BLaER1 (cell line): Measurements from ENCODE around the gene CPEB3.
"Not testable (repeated sequence)": the region's sequence is repeated elsewhere in the genome, so short reads cannot be mapped to it uniquely, and the experiment has no call there.

Experiments used
- H3K27ac ChIP-seq: shearing (Covaris generic); formaldehyde crosslinking; 2 replicates; pipeline ENCODE4 v1.8.1; 2022
- H3K27me3 ChIP-seq: shearing (Covaris generic); formaldehyde crosslinking; 2 replicates; pipeline ENCODE4 v1.8.1; 2022
- H3K36me3 ChIP-seq: shearing (Covaris generic); formaldehyde crosslinking; 2 replicates; pipeline ENCODE4 v1.8.1; 2022
- H3K4me1 ChIP-seq: shearing (Covaris generic); formaldehyde crosslinking; 2 replicates; pipeline ENCODE4 v1.8.1; 2022
- H3K4me2 ChIP-seq: shearing (Covaris generic); formaldehyde crosslinking; 2 replicates; pipeline ENCODE4 v1.8.1; 2022
- H3K4me3 ChIP-seq: shearing (Covaris generic); formaldehyde crosslinking; 2 replicates; pipeline ENCODE4 v1.8.1; 2022
- H3K9ac ChIP-seq: shearing (Covaris generic); formaldehyde crosslinking; 2 replicates; pipeline ENCODE4 v1.8.1; 2022
- H3K9me3 ChIP-seq: shearing (Covaris generic); formaldehyde crosslinking; 2 replicates; pipeline ENCODE4 v1.8.1; 2022
- H4K20me1 ChIP-seq: shearing (Covaris generic); formaldehyde crosslinking; 2 replicates; pipeline ENCODE4 v1.8.1; 2022
- Cebpa-rat ChIP-seq: shearing (Covaris generic); IDR thresholded peaks from 2 replicates; pipeline ENCODE4 v1.8.1; 2022

CPEB3 gene

DNA sequence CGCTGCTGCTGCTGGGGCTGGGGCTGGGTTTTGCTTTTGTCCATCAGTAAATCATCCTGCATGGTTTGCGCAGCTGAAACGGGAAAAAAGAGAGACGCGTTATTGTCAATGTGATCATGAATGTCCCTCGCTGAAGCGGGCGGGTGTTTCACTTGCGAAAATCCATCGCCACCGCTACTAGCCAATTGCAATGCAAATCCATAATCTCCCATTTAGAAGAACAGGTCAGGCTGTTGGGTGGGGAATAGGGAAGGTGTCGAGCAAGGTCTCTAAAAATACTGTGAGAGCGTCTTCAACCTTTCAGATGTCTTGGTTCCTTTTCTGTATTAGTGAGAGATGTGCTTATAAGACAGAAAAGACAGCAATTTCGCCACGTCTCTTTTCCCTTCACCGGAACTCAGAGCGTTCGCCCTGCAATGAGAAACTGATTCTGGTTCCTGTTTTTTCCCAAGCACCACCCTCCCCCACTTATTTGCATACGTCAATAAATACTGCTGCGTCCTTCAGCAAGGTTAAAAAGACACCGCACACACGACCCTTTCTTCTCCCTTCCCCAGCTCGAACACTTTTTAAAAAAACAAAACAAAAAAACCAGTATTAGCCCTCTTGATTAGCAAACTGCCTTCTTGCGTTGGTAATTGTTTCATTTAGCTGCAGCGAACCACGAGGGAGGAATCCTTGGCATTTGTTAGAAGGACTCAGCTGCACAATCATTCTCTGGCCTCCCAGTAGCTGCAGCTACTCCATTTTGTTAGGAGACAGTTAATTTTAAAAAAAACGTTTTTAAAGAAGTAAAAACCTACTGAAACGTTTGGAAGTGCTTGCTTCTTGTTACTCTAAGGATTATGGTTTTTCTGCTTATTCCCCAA lies 50.4 kb downstream of the CPEB3 start:
- H3K4me3 ChIP-seq = peak overlapping the region; percentile 75
- peaks cover 44% of the 10 kb centered on the region for H3K4me1 ChIP-seq
- peak overlapping the region; percentile 71 for H3K9ac ChIP-seq
- no peaks in the 10 kb centered on the region for H3K9me3 ChIP-seq
- H4K20me1 ChIP-seq = peaks cover 37% of the 10 kb centered on the region
- no peak for TF ChIP-seq Cebpa-rat
- H3K27ac ChIP-seq = no peak overlapping the region
- peaks cover 12% of the 10 kb centered on the region for H3K36me3 ChIP-seq
- peak overlapping the region; percentile 83 for H3K4me2 ChIP-seq
- peaks cover 41% of the 10 kb centered on the region for H3K27me3 ChIP-seq

GRCh38 chr10:92239600-92240288 lies 51.1 kb downstream of the CPEB3 start:
- H3K27ac ChIP-seq = no peak overlapping the region
- TF ChIP-seq Cebpa-rat = no peak
- H3K9ac ChIP-seq = peak overlapping the region; percentile 71
- peaks cover 41% of the 10 kb centered on the region for H3K27me3 ChIP-seq
- peak overlapping the region; percentile 75 for H3K4me3 ChIP-seq
- H3K4me1 ChIP-seq = peaks cover 36% of the 10 kb centered on the region
- H3K4me2 ChIP-seq = peak overlapping the region; percentile 83
- H3K9me3 ChIP-seq = no peaks in the 10 kb centered on the region
- H4K20me1 ChIP-seq = peaks cover 37% of the 10 kb centered on the region
- H3K36me3 ChIP-seq = peaks cover 16% of the 10 kb centered on the region

DNA sequence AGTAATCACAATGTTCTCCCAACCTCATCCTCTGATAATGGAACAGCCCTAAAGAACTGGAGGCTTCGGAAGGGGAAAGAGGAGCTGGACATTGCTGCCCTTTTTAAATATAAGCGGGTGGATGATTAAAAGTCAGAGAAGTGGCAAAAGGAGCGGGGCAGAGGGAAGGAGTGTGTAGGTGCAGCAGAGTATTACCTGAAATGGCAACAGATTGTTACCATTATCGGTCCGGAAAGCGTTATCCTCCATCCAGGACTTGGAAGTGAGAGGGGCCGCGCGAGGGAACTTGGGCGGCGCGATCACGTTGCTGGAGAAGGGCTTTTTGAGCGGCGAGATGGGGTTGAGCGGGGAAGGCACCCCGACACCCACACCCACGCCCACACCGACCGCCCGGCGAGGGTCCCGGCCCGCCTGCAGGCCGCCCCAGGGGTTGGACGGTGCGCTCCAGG lies 51.7 kb downstream of the CPEB3 start:
- Histone ChIP-seq H3K27me3 (peaks cover 41% of the 10 kb centered on the region), H3K4me2 (peak overlapping the region; percentile 83), H3K4me1 (peaks cover 30% of the 10 kb centered on the region), H3K9ac (peak overlapping the region; percentile 71; the same call in 1 of the 2 replicates), H4K20me1 (peaks cover 37% of the 10 kb centered on the region), H3K36me3 (peaks cover 21% of the 10 kb centered on the region), H3K9me3 (no peaks in the 10 kb centered on the region), H3K4me3 (peak overlapping the region; percentile 75), H3K27ac (no peak overlapping the region)
- TF ChIP-seq Cebpa-rat = no peak

GRCh38 chr10:92238586-92239098 lies 52.2 kb downstream of the CPEB3 start:
- H3K27ac ChIP-seq = no peak overlapping the region
- TF ChIP-seq Cebpa-rat = no peak
- peaks cover 25% of the 10 kb centered on the region for H3K4me1 ChIP-seq
- peaks cover 41% of the 10 kb centered on the region for H3K27me3 ChIP-seq
- no peak overlapping the region for H3K4me2 ChIP-seq
- peaks cover 21% of the 10 kb centered on the region for H3K36me3 ChIP-seq
- H4K20me1 ChIP-seq = peaks cover 37% of the 10 kb centered on the region
- no peak overlapping the region for H3K4me3 ChIP-seq
- no peak overlapping the region for H3K9ac ChIP-seq
- H3K9me3 ChIP-seq = no peaks in the 10 kb centered on the region

- Histone ChIP-seq H3K27me3 (peaks cover 41% of the 10 kb centered on the region), H3K4me3 (no peak overlapping the region), H3K9me3 (no peaks in the 10 kb centered on the region), H3K36me3 (peaks cover 23% of the 10 kb centered on the region), H4K20me1 (peaks cover 37% of the 10 kb centered on the region), H3K9ac (no peak overlapping the region), H3K4me2 (no peak overlapping the region), H3K27ac (no peak overlapping the region), H3K4me1 (peaks cover 21% of the 10 kb centered on the region)
- no peak for TF ChIP-seq Cebpa-rat
Observed at GRCh38 chr10:92238054-92238585, 52.8 kb downstream of the CPEB3 start.

GRCh38 chr10:92231196-92231595 lies 59.7 kb downstream of the CPEB3 start:
- H3K9ac ChIP-seq = no peak overlapping the region
- H3K4me1 ChIP-seq = no peaks in the 10 kb centered on the region
- H3K36me3 ChIP-seq = peaks cover 20% of the 10 kb centered on the region; the same call in 1 of the 2 replicates
- H4K20me1 ChIP-seq = no peaks in the 10 kb centered on the region
- no peaks in the 10 kb centered on the region for H3K27me3 ChIP-seq
- no peak overlapping the region for H3K27ac ChIP-seq
- H3K9me3 ChIP-seq = no peaks in the 10 kb centered on the region
- H3K4me3 ChIP-seq = no peak overlapping the region
- no peak for TF ChIP-seq Cebpa-rat
- no peak overlapping the region for H3K4me2 ChIP-seq

GRCh38 chr10:92222603-92223262 lies 68.1 kb downstream of the CPEB3 start:
- no peak for TF ChIP-seq Cebpa-rat
- Histone ChIP-seq H3K36me3 (no peaks in the 10 kb centered on the region), H3K4me1 (no peaks in the 10 kb centered on the region), H3K4me2 (no peak overlapping the region), H4K20me1 (no peaks in the 10 kb centered on the region), H3K9ac (no peak overlapping the region), H3K27ac (no peak overlapping the region), H3K4me3 (no peak overlapping the region), H3K27me3 (no peaks in the 10 kb centered on the region), H3K9me3 (no peaks in the 10 kb centered on the region)

DNA sequence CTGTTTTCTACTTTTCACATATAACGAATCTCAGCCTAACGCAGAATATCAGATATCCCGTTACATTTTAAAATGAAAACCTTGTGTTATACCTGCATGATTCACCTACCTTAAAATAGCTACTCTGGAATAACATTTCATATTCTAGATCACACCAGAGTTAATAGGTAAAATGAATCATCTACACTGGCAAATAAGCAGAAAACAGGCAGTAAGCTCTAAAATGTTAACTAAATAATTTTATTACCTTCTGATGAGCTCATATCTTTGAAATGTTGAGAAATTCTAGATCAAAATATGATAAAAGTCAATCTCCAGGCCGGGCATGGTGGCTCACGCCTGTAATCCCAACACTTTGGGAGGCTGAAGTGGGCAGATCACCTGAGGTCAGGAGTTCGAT lies 71.3 kb downstream of the CPEB3 start:
- Histone ChIP-seq H3K4me1 (no peaks in the 10 kb centered on the region), H3K27ac (no peak overlapping the region), H3K36me3 (peaks cover 8% of the 10 kb centered on the region), H3K9ac (no peak overlapping the region), H3K4me3 (no peak overlapping the region), H3K27me3 (no peaks in the 10 kb centered on the region), H3K9me3 (no peaks in the 10 kb centered on the region), H4K20me1 (no peaks in the 10 kb centered on the region), H3K4me2 (no peak overlapping the region)
- no peak for TF ChIP-seq Cebpa-rat

- no peak for TF ChIP-seq Cebpa-rat
- H3K4me3 ChIP-seq = no peak overlapping the region
- H3K36me3 ChIP-seq = peaks cover 8% of the 10 kb centered on the region
- H4K20me1 ChIP-seq = no peaks in the 10 kb centered on the region
- no peaks in the 10 kb centered on the region for H3K9me3 ChIP-seq
- H3K9ac ChIP-seq = no peak overlapping the region
- no peaks in the 10 kb centered on the region for H3K27me3 ChIP-seq
- no peak overlapping the region for H3K27ac ChIP-seq
- H3K4me1 ChIP-seq = no peaks in the 10 kb centered on the region
- H3K4me2 ChIP-seq = no peak overlapping the region
Observed at GRCh38 chr10:92218569-92218968, 72.3 kb downstream of the CPEB3 start.

- H3K4me2 ChIP-seq = not testable (repeated sequence)
Observed at GRCh38 chr10:92216608-92217007, 74.3 kb downstream of the CPEB3 start.

GRCh38 chr10:92215222-92215621 lies 75.7 kb downstream of the CPEB3 start:
- not testable (repeated sequence) for H3K27ac ChIP-seq, H3K9me3 ChIP-seq, H3K4me1 ChIP-seq, H3K27me3 ChIP-seq, H3K4me2 ChIP-seq, H3K36me3 ChIP-seq, H3K4me3 ChIP-seq, H3K9ac ChIP-seq, H4K20me1 ChIP-seq

More at GRCh38 chr10:92216608-92217007, 74.3 kb downstream of the CPEB3 start:
- not testable (repeated sequence) for H3K27me3 ChIP-seq, H3K9me3 ChIP-seq, H3K4me3 ChIP-seq, H3K27ac ChIP-seq, H3K36me3 ChIP-seq, H4K20me1 ChIP-seq, H3K9ac ChIP-seq, H3K4me1 ChIP-seq
